Right ventricle myocardium inferior (tissue), 1 donor: Measurements from ENCODE around the gene TXNL4A. TPM values are rescaled to one million over a fixed set of nuclear protein-coding genes. Genes with fewer than 3 reads are reported as not detected.
A peak's percentile ranks its signal among the peaks of the same experiment; 100 is the strongest.
"Not testable (repeated sequence)": the region's sequence is repeated elsewhere in the genome, so short reads cannot be mapped to it uniquely, and the experiment has no call there.

ENCODE experiments used
- ATAC-seq: fragments of 200-7000 bp; cut with Tn5 transposase; one replicate; pipeline ENCODE4 v1.9.1; 2020; ENCODE audit warnings: mild to moderate bottlenecking, moderate library complexity
- DNase-seq: peaks from one replicate; pipeline ENCODE4 v3.0.0; 2021; ENCODE audit errors: missing footprints
- intact Hi-C: fragments of 100-400 bp; cut with DNase I; formaldehyde crosslinking; loops from one replicate; pipeline ENCODE4 v1.11.0; 2022
- total RNA-seq: library from RNA; stranded (reverse); fragmentation: NEBNext Ultra II Directional; extraction: Animal tissue kit (Norgen Biotek cat#: 25700); gene quantifications from one replicate; pipeline ENCODE4 v1.2.1, GENCODE V29; 2021
- donor health status: DM: no; HTN: yes; CAD: no; lungs with severe emphysema.

Gene TXNL4A
- total RNA-seq, 1 donor from 2014 or later = 90.8 TPM

- intact Hi-C loops = no loop called here
- no peak for ATAC-seq
- no peak for DNase-seq
Measured at GRCh38 chr18:79971986-79972385, 16.4 kb downstream of the TXNL4A start.

DNA sequence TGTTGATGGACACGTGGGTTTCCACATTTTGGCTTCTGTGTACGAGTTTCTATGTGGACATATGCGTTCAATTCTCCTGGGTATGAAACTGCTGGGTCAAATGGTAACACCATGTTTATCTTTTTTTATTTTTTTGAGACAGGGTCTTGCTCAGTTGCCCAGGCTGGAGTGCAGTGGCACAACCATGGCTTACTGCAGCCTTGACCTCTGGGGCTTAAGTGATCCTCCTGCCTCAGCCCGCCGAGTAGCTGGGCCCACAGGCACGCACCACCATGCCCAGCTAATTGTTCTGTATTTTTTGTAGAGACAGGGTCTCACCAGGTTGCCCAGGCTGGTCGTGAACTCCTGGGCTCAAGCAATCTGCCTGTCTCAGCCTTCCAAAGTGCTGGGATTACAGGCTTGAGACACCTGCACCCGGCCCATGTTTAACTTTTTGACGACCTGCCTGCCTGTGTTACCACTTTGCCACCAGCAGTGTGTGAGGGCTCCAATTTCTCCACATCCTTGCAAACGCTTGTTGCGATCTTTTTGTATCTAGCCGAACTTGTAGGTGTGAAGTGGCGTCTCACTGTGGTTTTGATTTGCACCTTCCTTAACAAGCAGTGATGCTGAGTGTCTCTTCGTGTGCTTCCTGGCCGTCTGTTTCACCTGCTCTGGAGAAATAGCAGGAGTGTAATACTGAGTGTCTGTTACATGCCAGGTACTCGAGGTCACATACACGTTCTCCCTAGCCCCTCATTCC, 17.0 kb downstream of the TXNL4A start:
- DNase-seq = no peak

DNA sequence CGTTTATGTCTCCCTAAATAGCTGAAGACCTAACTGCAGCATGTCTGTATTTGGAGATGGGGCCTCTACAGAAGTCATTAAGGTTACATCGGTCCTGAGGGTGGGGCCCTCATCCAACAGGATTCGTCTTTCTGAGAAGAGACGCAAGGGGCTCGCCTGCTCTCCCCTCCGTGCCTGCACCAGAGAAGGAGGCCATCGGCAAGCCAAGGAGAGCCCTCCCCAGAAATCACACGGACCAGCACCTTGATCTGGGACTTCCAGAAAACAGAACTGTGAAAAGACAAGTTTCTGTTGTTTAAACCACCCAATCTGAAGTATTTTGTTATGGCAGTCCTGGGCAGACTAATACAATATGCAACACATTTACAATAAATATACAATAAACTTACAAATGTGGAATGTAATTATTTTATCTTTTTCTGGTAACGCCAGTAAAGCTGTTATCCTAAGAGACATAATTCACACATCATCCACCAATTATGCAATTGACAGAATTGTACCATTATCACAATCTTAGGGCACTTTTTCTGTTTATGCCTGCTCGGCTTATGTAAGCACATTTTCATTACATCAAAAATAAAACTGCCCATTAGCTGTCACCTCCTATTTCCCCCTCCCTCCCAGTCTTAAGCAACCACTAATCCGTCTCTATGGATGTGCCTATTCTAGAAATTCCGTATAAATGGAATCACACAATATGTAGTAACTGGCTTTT, 17.8 kb downstream of the TXNL4A start:
- ATAC-seq (no peak), DNase-seq (no peak)
- intact Hi-C loops = no loop called here

More for the DNA sequence above, 17.0 kb downstream of the TXNL4A start:
- intact Hi-C loops = no loop called here
- ATAC-seq = no peak

- DNase-seq (no peak), ATAC-seq (peak; percentile 56)
- intact Hi-C loops = no loop called here
Measured at GRCh38 chr18:79965119-79965902, 23.1 kb downstream of the TXNL4A start.

GRCh38 chr18:79964330-79965118, 23.8 kb downstream of the TXNL4A start, which contains the start of gene HSBP1L1:
HSBP1L1 (plus strand) TSS chr18:79964643; CDS start chr18:79964736, 93 bp downstream.
- peak; percentile 87 for DNase-seq
- intact Hi-C loops = no loop called here
- ATAC-seq = peak; percentile 92

DNA sequence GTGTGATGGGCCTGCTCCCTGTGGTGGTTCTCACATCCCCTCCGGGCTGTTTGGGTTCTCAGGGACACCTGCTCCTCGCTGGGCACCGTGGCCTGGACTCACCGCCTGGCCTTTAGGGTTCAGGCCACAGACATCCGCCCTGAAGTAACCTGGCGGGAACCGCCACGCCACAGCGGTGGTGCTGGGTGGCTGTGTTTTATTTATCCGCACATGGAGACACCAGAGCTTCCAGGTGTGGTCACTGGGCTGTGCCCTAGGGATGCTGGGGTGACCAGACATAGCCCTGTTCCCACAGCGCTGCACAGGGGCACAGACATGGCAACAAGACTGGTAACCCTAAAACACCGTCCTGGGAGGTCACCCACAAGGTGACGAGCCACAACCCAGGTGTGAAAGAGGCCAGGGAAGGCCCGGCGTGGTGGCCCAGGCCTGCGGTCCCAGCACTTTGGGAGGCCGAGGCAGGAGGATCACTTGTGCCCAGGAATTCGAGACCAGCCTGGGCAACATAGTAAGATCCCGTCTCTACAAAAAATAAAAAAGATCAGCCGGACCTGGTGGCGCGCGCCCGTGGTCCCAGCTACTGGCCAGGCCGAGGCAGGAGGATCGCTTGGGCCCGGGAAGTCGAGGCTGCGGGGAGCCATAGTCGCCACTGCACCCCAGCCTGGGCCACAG, 24.6 kb downstream of the TXNL4A start:
- intact Hi-C loops = no loop called here
- no peak for ATAC-seq
- DNase-seq = no peak

GRCh38 chr18:79962835-79963657, 25.3 kb downstream of the TXNL4A start:
- no peak for ATAC-seq

DNA sequence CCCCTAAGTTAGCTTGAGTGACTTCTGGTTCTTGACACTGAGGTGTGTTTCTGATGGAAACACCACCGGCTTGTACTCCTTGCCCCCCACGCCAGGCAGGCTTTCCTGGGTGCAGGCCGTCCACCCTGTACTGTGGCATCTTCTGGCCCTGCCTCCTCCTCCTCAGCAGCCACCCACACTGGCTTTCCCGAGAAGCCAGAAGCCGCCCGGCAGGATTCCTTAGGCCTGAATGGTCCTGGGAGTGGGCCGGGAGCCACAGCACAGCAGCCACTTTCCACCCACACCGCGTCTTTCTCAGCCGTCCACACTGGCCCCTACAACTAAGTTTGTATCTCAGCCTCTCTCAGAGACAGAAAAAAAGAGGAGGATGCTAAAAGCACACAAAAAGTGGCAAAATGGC, 26.1 kb downstream of the TXNL4A start:
- intact Hi-C loops = no loop called here
- no peak for DNase-seq
- no peak for ATAC-seq

More at GRCh38 chr18:79962835-79963657, 25.3 kb downstream of the TXNL4A start:
- no peak for DNase-seq
- intact Hi-C loops = no loop called here

GRCh38 chr18:79961527-79962291, 26.7 kb downstream of the TXNL4A start:
- intact Hi-C loops = no loop called here
- no peak for ATAC-seq

GRCh38 chr18:79960921-79961526, 27.3 kb downstream of the TXNL4A start:
- ATAC-seq = no peak

More at GRCh38 chr18:79961527-79962291, 26.7 kb downstream of the TXNL4A start:
- DNase-seq = no peak

DNA sequence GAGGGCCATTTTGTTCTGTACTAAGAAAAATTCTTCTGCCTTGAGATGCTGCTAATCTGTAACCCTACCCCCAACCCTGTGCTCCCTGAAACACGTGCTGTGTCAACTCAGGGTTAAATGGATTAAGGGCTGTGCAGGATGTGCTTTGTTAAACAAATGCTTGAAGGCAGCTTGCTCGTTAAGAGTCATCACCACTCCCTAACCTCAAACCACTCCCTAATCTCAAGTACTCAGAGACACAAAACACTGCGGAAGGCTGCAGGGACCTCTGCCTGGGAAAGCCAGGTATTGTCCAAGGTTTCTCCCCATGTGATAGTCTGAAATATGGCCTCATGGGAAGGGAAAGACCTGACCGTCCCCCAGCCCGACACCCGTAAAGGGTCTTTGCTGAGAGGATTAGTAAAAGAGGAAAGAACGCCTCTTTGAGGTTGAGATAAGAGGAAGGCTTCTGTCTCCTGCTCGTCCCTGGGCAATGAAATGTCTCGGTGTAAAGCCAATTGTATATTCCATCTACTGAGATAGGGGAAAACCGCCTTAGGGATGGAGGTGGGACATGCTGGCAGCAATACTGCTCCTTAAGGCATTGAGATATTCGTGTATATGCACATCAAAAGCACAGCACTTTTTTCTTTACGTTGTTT, 28.1 kb downstream of the TXNL4A start:
- intact Hi-C loops, ATAC-seq, DNase-seq: not testable (repeated sequence)

More at GRCh38 chr18:79960921-79961526, 27.3 kb downstream of the TXNL4A start:
- intact Hi-C loops = no loop called here
- no peak for DNase-seq

DNA sequence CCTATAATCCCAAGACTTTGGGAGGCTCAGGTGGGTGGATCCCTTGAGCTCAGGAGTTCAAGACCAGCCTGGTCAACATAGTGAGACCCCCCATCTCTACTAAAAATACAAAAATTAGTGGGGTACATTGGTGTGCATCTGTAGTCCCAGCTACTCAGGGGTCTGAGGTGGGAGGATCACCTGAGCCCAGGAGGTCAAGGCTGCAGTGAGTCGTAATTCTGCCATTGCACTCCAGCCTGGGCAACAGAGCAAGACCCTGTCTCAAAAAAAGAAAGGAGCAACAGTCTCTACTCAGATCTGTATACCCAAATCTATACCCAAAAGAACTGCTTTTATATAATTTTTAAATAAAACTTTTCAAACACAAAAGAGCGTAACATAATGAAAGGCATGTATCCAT, 29.4 kb downstream of the TXNL4A start:
- ATAC-seq (no peak), DNase-seq (no peak)
- intact Hi-C loops = no loop called here

DNA sequence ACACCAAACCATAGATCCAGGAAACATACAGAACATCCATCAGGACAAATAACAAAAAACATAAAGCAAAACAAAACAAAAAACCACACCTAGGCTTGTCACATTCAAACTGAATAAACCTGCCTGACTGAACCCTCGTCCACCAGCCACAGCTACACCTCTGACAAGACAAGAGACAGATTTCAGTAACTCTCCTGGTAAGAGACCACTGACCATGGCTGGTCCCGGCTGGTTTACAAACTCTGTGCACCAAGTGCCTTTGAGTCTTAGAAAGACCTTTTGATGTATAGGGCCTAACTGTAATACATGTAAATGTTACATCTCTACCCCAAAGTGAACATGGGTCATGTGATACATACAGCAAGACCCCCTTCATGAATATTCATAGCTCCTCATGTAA, 32.1 kb downstream of the TXNL4A start:
- ATAC-seq (no peak), DNase-seq (no peak)
- intact Hi-C loops = no loop called here

- no peak for ATAC-seq
- intact Hi-C loops = no loop called here
Measured at GRCh38 chr18:79955302-79956075, 32.9 kb downstream of the TXNL4A start.

GRCh38 chr18:79954791-79955190, 33.6 kb downstream of the TXNL4A start:
- DNase-seq (no peak), ATAC-seq (no peak)
- intact Hi-C loops = loop anchor here (5.0 kb wide), 1 partner anchor 33 kb away; the partner anchor contains the start of gene TXNL4A

More at GRCh38 chr18:79955302-79956075, 32.9 kb downstream of the TXNL4A start:
- DNase-seq = no peak
